HK-2 (cell line): Measurements from ENCODE around the gene SEC22C.
A peak's percentile ranks its signal among the peaks of the same experiment; 100 is the strongest.

Experiments used
- DNase-seq: peaks from one replicate; pipeline ENCODE4 v3.0.0-alpha.2; 2018; ENCODE audit not compliant: unreplicated experiment

SEC22C gene

GRCh38 chr3:42513121-42513520 lies 68.6 kb downstream of the SEC22C start:
- no peak for DNase-seq

- DNase-seq, result no peak
These were observed 70.0 kb downstream of the SEC22C start for GRCh38 chr3:42511736-42512135.

- DNase-seq, result no peak
These were observed 70.6 kb downstream of the SEC22C start for GRCh38 chr3:42511201-42511600.

- no peak for DNase-seq
These were observed 71.4 kb downstream of the SEC22C start for GRCh38 chr3:42510325-42510724.

- DNase-seq, result no peak
These were observed 72.7 kb downstream of the SEC22C start for GRCh38 chr3:42509111-42509510.

GRCh38 chr3:42508562-42508961 lies 73.2 kb downstream of the SEC22C start:
- DNase-seq, result no peak

GRCh38 chr3:42507761-42508335 lies 73.9 kb downstream of the SEC22C start:
- DNase-seq, result no peak

GRCh38 chr3:42507252-42507651 lies 74.5 kb downstream of the SEC22C start:
- no peak for DNase-seq

GRCh38 chr3:42505849-42506410 lies 75.8 kb downstream of the SEC22C start:
- DNase-seq, result no peak

- DNase-seq, result no peak
These were observed 76.5 kb downstream of the SEC22C start for GRCh38 chr3:42505128-42505848.

GRCh38 chr3:42504334-42505127 lies 77.2 kb downstream of the SEC22C start:
- DNase-seq, result no peak

GRCh38 chr3:42503957-42504333 lies 77.8 kb downstream of the SEC22C start:
- DNase-seq, result no peak

GRCh38 chr3:42503251-42503924 lies 78.4 kb downstream of the SEC22C start:
- no peak for DNase-seq

GRCh38 chr3:42502429-42503250 lies 79.1 kb downstream of the SEC22C start, which contains the start of gene VIPR1:
VIPR1 (plus strand) TSS chr3:42502643; CDS start chr3:42502736, 93 bp downstream.
- DNase-seq, result peak; percentile 49

- DNase-seq, result no peak
These were observed 79.9 kb downstream of the SEC22C start for GRCh38 chr3:42501681-42502428.

GRCh38 chr3:42501321-42501680 lies 80.5 kb downstream of the SEC22C start:
- no peak for DNase-seq

GRCh38 chr3:42500909-42501308 lies 80.9 kb downstream of the SEC22C start:
- no peak for DNase-seq

GRCh38 chr3:42500091-42500490 lies 81.7 kb downstream of the SEC22C start:
- DNase-seq, result no peak

- DNase-seq, result no peak
These were observed 82.3 kb downstream of the SEC22C start for GRCh38 chr3:42499478-42499871.

GRCh38 chr3:42498791-42499477 lies 82.8 kb downstream of the SEC22C start:
- DNase-seq, result no peak
